ENCODE results near the gene SPNS3. TPM values are rescaled to one million over a fixed set of nuclear protein-coding genes. Genes with fewer than 3 reads are reported as not detected.

Gene SPNS3
- total RNA-seq, 1 experiment from 2014 or later, result 0.37 TPM

DNA sequence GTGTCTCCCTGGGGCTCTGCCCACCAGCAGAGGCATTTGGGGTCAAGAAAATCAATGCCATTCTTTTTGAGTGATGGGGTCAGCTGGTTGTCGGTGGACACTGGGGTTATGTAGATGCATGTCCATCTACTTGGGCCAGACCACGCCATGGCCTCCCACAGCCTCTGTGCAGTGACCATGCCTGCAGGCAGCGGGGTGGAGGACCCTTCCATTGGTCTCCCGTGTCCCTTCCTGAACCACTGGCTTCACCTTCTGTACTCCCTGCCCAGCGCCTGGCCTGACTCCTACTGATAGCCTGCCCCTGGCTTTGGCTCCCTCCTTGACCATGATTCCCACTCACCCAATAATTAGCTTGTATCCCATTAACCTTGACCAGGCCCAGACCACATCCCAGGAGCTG, 28.0 kb upstream of the SPNS3 start:
- H3K27me3 ChIP-seq (ENCODE audit: insufficient read depth, low read length), result no peaks in the 10 kb centered on the region
- no peaks in the 10 kb centered on the region for H3K4me1 ChIP-seq (ENCODE audit: control insufficient read depth in 1 of 2, insufficient read depth in 2 of 2, low read length in 2 of 2)
- H3K9me2 ChIP-seq (ENCODE audit: insufficient read depth), result no peaks in the 10 kb centered on the region
- no peaks in the 10 kb centered on the region for H3K9me3 ChIP-seq (ENCODE audit: control insufficient read depth in 1 of 2, insufficient read depth in 1 of 2, low read depth in 1 of 2, low read length in 2 of 2)
- H3K79me2 ChIP-seq (ENCODE audit: insufficient read depth, low read length), result no peaks in the 10 kb centered on the region
- no TSS peak for BruUV-seq (replicated peaks)
- intact Hi-C loops (cut with micrococcal nuclease), result loop anchor here (5.0 kb wide), 1 partner anchor 558 kb away; the partner anchor contains the start of gene NCBP3
- H4K20me1 ChIP-seq (ENCODE audit: insufficient read depth), result no peaks in the 10 kb centered on the region
- no peak overlapping the region for H2AFZ ChIP-seq (ENCODE audit: low read depth, low read length, poor library complexity, severe bottlenecking)
- ChIA-PET CTCF (interaction anchor here (0.5 kb wide), 1 partner anchor 22 kb away, joined by 5 read pairs; no protein-coding TSS in a partner anchor), RAD21 (ENCODE audit: low non-redundant PET in 1 of 2, low total read pairs in 2 of 2, uncharacterized antibody in 2 of 2, unreplicated experiment in 2 of 2) (interaction anchor here in 1 of 2 experiments (0.5 kb wide), 1 partner anchor 8 kb away, joined by 3 read pairs; no protein-coding TSS in a partner anchor), POLR2A (no interaction called here)
- H3K9ac ChIP-seq (ENCODE audit: low read length), result no peak overlapping the region
- no peak overlapping the region for H3K27ac ChIP-seq (ENCODE audit: low read depth, low read length)
- no peak overlapping the region for H3K4me3 ChIP-seq (replicated peaks in 1 of 2; ENCODE audit: low read depth in 1 of 2, low read length in 2 of 2)
- TF ChIP-seq YY1 (IDR thresholded peaks at IDR 0.05; ENCODE audit: extremely low read depth, insufficient replicate concordance, low read depth, low read length) (no peak), CBX3 (IDR thresholded peaks at IDR 0.05; ENCODE audit: low read depth) (no peak), EZH2phosphoT487 (IDR thresholded peaks at IDR 0.05; ENCODE audit: borderline replicate concordance) (no peak), SP1 (IDR thresholded peaks at IDR 0.05; ENCODE audit: low read depth) (no peak), JUND (IDR thresholded peaks at IDR 0.05) (no peak), POLR2AphosphoS5 (IDR thresholded peaks at IDR 0.05; ENCODE audit: low read depth, low read length) (no peak), FOSL1 (IDR thresholded peaks at IDR 0.05; ENCODE audit: low read depth) (no peak), ZFX (IDR thresholded peaks at IDR 0.05) (no peak), CEBPB (IDR thresholded peaks at IDR 0.05; ENCODE audit: low read depth) (no peak), TCF7L2 (IDR thresholded peaks at IDR 0.05; ENCODE audit: borderline replicate concordance, extremely low read depth, insufficient read depth, insufficient read length) (no peak), SIN3A (IDR thresholded peaks at IDR 0.05; ENCODE audit: low read depth) (no peak), ZNF274 (IDR thresholded peaks at IDR 0.05; ENCODE audit: low read depth, low read length) (no peak), EZH2 (IDR thresholded peaks at IDR 0.05) (no peak), RAD21 (IDR thresholded peaks at IDR 0.05; ENCODE audit: low read depth) (no peak)
- TF ChIP-seq, protein P1, sequence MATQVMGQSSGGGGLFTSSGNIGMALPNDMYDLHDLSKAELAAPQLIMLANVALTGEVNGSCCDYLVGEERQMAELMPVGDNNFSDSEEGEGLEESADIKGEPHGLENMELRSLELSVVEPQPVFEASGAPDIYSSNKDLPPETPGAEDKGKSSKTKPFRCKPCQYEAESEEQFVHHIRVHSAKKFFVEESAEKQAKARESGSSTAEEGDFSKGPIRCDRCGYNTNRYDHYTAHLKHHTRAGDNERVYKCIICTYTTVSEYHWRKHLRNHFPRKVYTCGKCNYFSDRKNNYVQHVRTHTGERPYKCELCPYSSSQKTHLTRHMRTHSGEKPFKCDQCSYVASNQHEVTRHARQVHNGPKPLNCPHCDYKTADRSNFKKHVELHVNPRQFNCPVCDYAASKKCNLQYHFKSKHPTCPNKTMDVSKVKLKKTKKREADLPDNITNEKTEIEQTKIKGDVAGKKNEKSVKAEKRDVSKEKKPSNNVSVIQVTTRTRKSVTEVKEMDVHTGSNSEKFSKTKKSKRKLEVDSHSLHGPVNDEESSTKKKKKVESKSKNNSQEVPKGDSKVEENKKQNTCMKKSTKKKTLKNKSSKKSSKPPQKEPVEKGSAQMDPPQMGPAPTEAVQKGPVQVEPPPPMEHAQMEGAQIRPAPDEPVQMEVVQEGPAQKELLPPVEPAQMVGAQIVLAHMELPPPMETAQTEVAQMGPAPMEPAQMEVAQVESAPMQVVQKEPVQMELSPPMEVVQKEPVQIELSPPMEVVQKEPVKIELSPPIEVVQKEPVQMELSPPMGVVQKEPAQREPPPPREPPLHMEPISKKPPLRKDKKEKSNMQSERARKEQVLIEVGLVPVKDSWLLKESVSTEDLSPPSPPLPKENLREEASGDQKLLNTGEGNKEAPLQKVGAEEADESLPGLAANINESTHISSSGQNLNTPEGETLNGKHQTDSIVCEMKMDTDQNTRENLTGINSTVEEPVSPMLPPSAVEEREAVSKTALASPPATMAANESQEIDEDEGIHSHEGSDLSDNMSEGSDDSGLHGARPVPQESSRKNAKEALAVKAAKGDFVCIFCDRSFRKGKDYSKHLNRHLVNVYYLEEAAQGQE (IDR thresholded peaks at IDR 0.05; ENCODE audit: low read depth), result no peak
- TF ChIP-seq, protein P2, sequence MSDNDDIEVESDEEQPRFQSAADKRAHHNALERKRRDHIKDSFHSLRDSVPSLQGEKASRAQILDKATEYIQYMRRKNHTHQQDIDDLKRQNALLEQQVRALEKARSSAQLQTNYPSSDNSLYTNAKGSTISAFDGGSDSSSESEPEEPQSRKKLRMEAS (IDR thresholded peaks at IDR 0.05), result no peak
- TF ChIP-seq, protein P3, sequence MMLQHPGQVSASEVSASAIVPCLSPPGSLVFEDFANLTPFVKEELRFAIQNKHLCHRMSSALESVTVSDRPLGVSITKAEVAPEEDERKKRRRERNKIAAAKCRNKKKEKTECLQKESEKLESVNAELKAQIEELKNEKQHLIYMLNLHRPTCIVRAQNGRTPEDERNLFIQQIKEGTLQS (IDR thresholded peaks at IDR 0.05), result no peak
- no peak overlapping the region for H3K4me2 ChIP-seq (ENCODE audit: low read length)
- no peaks in the 10 kb centered on the region for H3K36me3 ChIP-seq (ENCODE audit: control insufficient read depth in 1 of 2, insufficient read depth in 2 of 2, low read length in 2 of 2)
- DNase-seq (ENCODE audit: low read depth, low spot score) (no peak), ATAC-seq (no peak)

Measured in HCT116 (cell line).